ENCODE measurements around the gene FAM50B.

- no peak for TF ChIP-seq NFIC (IDR thresholded peaks at IDR 0.05)
- TF ChIP-seq REST (IDR thresholded peaks at IDR 0.05; ENCODE audit: low read depth): no peak
- no peak for TF ChIP-seq MAX (IDR thresholded peaks at IDR 0.05)
- no peak for TF ChIP-seq ZBTB7A (IDR thresholded peaks at IDR 0.05; ENCODE audit: low read depth)
- TF ChIP-seq TAF1 (IDR thresholded peaks at IDR 0.05; ENCODE audit: low read depth): no peak
- no peak for TF ChIP-seq CEBPB (IDR thresholded peaks at IDR 0.05)
- no peak for TF ChIP-seq FOXM1 (IDR thresholded peaks at IDR 0.05; ENCODE audit: borderline replicate concordance, low read depth)
- no peak for TF ChIP-seq RAD21 (IDR thresholded peaks at IDR 0.05; ENCODE audit: low read depth)
- TF ChIP-seq TEAD4 (IDR thresholded peaks at IDR 0.05): no peak
- no peak for TF ChIP-seq USF1 (IDR thresholded peaks at IDR 0.05)
- no peak for TF ChIP-seq EGR1 (IDR thresholded peaks at IDR 0.05)
- TF ChIP-seq EP300 (IDR thresholded peaks at IDR 0.05; ENCODE audit: borderline replicate concordance): no peak
- TF ChIP-seq YY1 (IDR thresholded peaks at IDR 0.05; ENCODE audit: low read depth): no peak
These were observed 30.2 kb downstream of the FAM50B start for GRCh38 chr6:3879194-3879952.

Measured in Ishikawa (cell line).